Measurements from ENCODE around the gene NIBAN1. TPM values are rescaled to one million over a fixed set of nuclear protein-coding genes. Genes with fewer than 3 reads are reported as not detected.

Gene NIBAN1, protein sequence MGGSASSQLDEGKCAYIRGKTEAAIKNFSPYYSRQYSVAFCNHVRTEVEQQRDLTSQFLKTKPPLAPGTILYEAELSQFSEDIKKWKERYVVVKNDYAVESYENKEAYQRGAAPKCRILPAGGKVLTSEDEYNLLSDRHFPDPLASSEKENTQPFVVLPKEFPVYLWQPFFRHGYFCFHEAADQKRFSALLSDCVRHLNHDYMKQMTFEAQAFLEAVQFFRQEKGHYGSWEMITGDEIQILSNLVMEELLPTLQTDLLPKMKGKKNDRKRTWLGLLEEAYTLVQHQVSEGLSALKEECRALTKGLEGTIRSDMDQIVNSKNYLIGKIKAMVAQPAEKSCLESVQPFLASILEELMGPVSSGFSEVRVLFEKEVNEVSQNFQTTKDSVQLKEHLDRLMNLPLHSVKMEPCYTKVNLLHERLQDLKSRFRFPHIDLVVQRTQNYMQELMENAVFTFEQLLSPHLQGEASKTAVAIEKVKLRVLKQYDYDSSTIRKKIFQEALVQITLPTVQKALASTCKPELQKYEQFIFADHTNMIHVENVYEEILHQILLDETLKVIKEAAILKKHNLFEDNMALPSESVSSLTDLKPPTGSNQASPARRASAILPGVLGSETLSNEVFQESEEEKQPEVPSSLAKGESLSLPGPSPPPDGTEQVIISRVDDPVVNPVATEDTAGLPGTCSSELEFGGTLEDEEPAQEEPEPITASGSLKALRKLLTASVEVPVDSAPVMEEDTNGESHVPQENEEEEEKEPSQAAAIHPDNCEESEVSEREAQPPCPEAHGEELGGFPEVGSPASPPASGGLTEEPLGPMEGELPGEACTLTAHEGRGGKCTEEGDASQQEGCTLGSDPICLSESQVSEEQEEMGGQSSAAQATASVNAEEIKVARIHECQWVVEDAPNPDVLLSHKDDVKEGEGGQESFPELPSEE
- total RNA-seq (2021; fragmentation: NEBNext Ultra II Directional; extraction: Animal tissue kit (Norgen Biotek cat#: 25700)), result 13.7 and 15.2 TPM in 2 replicates
- polyA plus RNA-seq (2011; rRNA removed), result 4.2 and 5.7 TPM in 2 replicates
- 5.3 TPM for polyA plus RNA-seq (2011; cell fraction: cytosol; rRNA removed)
- polyA plus RNA-seq (2011; cell fraction: nucleus; rRNA removed), result 7.2 TPM
- 7.8 to 12.8 TPM (median 10.4 TPM) in 4 replicates for polyA plus RNA-seq (2012, experiment 1 of 2)
- polyA plus RNA-seq (2012, experiment 2 of 2), result 1.1 TPM
- polyA plus RNA-seq (2013, experiment 1 of 2), result 11.6 TPM
- polyA plus RNA-seq (2013, experiment 2 of 2), result 12.2 TPM
- polyA minus RNA-seq (2011; rRNA and poly(A)+ RNA removed), result 10.2 and 12.6 TPM in 2 replicates
- 7.8 TPM for polyA minus RNA-seq (2011; cell fraction: cytosol; rRNA and poly(A)+ RNA removed)
- 15.8 TPM for polyA minus RNA-seq (2011; cell fraction: nucleus; rRNA and poly(A)+ RNA removed)
- long read RNA-seq, experiment 1, partial matches to known transcripts, result 0 of 14 reads
- long read RNA-seq, experiment 1, other reads (novel, unspliced or antisense), result 14 of 14 reads
- long read RNA-seq, experiment 2, full-length matches to known transcripts, result 1 of 2 reads
- long read RNA-seq, experiment 2, partial matches to known transcripts, result 0 of 2 reads
- long read RNA-seq, experiment 2, other reads (novel, unspliced or antisense), result 1 of 2 reads

DNA sequence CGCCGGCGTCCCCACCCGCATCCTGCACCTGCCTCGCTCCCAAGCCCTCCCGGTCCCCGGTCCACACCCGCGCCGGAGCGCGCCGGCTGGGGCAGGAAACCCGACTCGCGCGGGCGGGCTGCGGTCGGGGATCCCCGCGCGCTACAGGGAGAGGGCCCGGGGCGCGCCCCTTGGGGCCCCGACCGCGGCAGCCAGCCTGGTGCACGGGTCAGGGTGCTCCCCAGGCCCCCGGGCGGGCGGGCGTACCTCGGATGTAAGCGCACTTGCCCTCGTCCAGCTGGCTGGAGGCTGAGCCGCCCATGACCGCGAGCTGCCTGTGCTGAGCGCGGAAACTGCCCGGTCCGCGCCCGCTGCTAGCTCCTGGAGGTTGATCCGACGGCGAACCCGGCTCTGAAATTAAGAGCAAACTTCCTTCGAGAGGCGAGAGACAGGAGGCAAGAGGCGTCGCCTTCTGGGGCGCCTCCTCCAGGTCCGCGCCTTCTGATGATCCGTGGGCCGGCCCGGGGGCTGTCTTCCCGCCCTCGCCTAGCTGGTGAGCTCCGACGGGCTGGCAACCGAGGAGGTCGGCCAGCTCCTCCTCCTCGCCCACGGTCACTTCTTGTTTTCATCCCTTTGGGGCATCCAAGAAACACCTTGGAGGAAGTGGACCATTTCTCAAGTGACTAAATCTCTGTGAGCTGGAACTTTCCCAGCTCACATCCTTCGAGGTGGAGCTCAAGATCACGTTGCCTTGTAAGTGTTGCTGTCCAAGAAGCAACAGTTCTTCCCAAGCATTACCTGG, at the start of gene NIBAN1:
TSS of gene NIBAN1 (minus strand) at position 453 of the 781 bp plus-strand sequence. CDS start at position 301, 152 bp downstream.
- Histone ChIP-seq H3K79me2 (ENCODE audit: control insufficient read depth in 1 of 2, insufficient read depth in 2 of 2, low read length in 2 of 2) (0 out of 4 replicates have a peak, but pooled peaks cover 0 to 7% of the 10 kb centered on the region in 2 experiments), H3K4me1 (replicated peaks in 1 of 4; ENCODE audit: control insufficient read depth in 3 of 4, insufficient read depth in 4 of 4, low read length in 3 of 4) (peaks cover 0 to 5% (median under 1%) of the 10 kb centered on the region in 4 experiments; a peak in 3 of 7 replicates), H3K79me1 (ENCODE audit: low read depth, low read length) (no peaks in the 10 kb centered on the region; the same call in 1 of the 2 replicates), H2AFZ (ENCODE audit: low read length) (peak within 1 kb of the TSS; percentile 91), H2AK5ac (ENCODE audit: low read depth, low read length) (no peak within 1 kb of the TSS), H3K23me2 (ENCODE audit: low read depth, low read length) (peaks cover 8% of the 10 kb centered on the region), H4K8ac (ENCODE audit: extremely low read depth, insufficient read depth, low read length) (peak within 1 kb of the TSS; percentile 95; the same call in 1 of the 2 replicates), H3K9ac (replicated peaks in 1 of 4; ENCODE audit: extremely low read depth in 1 of 4, low read depth in 3 of 4, low read length in 3 of 4) (peak within 1 kb of the TSS; percentile 58 to 90 (median 72)), H3K56ac (replicated peaks; ENCODE audit: insufficient read length, low read depth, low read length) (peak within 1 kb of the TSS; percentile 85), H2BK5ac (ENCODE audit: low read depth, low read length) (no peak within 1 kb of the TSS; the same call in 1 of the 2 replicates), H3K4ac (replicated peaks; ENCODE audit: insufficient read length, low read depth, low read length) (no peak within 1 kb of the TSS), H3K4me2 (ENCODE audit: insufficient read depth in 1 of 2, low read depth in 2 of 2, low read length in 2 of 2) (peak within 1 kb of the TSS; percentile 82 to 96), H2BK20ac (ENCODE audit: low read length) (0 out of 2 replicates have a peak within 1 kb of the TSS, but pooled peaks have one; percentile 5), H3K36me3 (ENCODE audit: control insufficient read depth in 2 of 4, insufficient read depth in 4 of 4, low read length in 3 of 4) (no peaks in the 10 kb centered on the region), H3K9me3 (ENCODE audit: insufficient read depth in 2 of 2, low read depth in 1 of 2, low read length in 1 of 2) (no peaks in the 10 kb centered on the region), H4K20me1 (replicated peaks in 1 of 2; ENCODE audit: control insufficient read depth in 1 of 2, insufficient read depth in 2 of 2, low read length in 2 of 2) (no peaks in the 10 kb centered on the region), H2BK15ac (ENCODE audit: low read length) (0 out of 2 replicates have a peak within 1 kb of the TSS, but pooled peaks have one; percentile 88), H3K18ac (ENCODE audit: extremely low read depth, low read length) (peak within 1 kb of the TSS; percentile 68; the same call in 1 of the 2 replicates), H2BK120ac (replicated peaks; ENCODE audit: low read depth, low read length) (no peak within 1 kb of the TSS), H3K27me3 (replicated peaks in 1 of 4; ENCODE audit: control insufficient read depth in 3 of 4, extremely low read depth in 1 of 4, insufficient read depth in 3 of 4, low read length in 3 of 4) (peaks cover 2 to 22% (median 14%) of the 10 kb centered on the region in 4 experiments), H3K23ac (ENCODE audit: insufficient read length) (no peak within 1 kb of the TSS), H2BK12ac (ENCODE audit: low read depth, low read length) (peak within 1 kb of the TSS; percentile 91), H4K5ac (ENCODE audit: insufficient read length, low read depth, low read length) (no peak within 1 kb of the TSS), H3K27ac (ENCODE audit: low read depth, low read length) (no peak within 1 kb of the TSS), H3K4me3 (ENCODE audit: extremely low read depth in 1 of 4, insufficient read depth in 2 of 4, low read depth in 3 of 4, low read length in 4 of 4) (peak within 1 kb of the TSS; percentile 62 to 91 (median 72)), H4K91ac (replicated peaks; ENCODE audit: insufficient read length, low read length) (peak within 1 kb of the TSS; percentile 79), H3K14ac (ENCODE audit: insufficient read length) (no peak within 1 kb of the TSS)
- FAIRE-seq (no peak), DNase-seq (ENCODE audit: low read depth in 1 of 2, low spot score in 2 of 2) (peak; percentile 23 to 85)
- ChIA-PET CTCF (ENCODE audit: partially characterized antibody) (interaction anchor here (0.6 to 5.8 kb wide), 8 partner anchors 8 to 196 kb away, joined by 3 to 29 read pairs (median 4); no protein-coding TSS in a partner anchor), POLR2A (ENCODE audit: partially characterized antibody) (interaction anchor here (0.6 to 3.9 kb wide), 18 partner anchors 8 to 980 kb away, joined by 3 to 23 read pairs (median 4); partner anchors contain the start of genes RNF2, SWT1 and TRMT1L)
- WGBS, 2 experiments (ENCODE audit: extremely low coverage in 1 of 2, insufficient coverage in 1 of 2, insufficient read length in 1 of 2, insufficient replicate concordance in 2 of 2, low coverage in 1 of 2, low lambda C conversion rate in 2 of 2, missing lambda C conversion rate in 1 of 2), result 7% methylated on average over 21 of the region's 70 CpGs; no CpG with 5 or more reads in 1 of the 2 experiments
- TF ChIP-seq RAD21 (IDR thresholded peaks at IDR 0.05 in 1 of 2, conservative IDR thresholded peaks at IDR 0.05 in 1 of 2; ENCODE audit: low read depth in 2 of 2, low read length in 2 of 2), result no peak
- TF ChIP-seq, protein P1, sequence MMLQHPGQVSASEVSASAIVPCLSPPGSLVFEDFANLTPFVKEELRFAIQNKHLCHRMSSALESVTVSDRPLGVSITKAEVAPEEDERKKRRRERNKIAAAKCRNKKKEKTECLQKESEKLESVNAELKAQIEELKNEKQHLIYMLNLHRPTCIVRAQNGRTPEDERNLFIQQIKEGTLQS (IDR thresholded peaks at IDR 0.05; ENCODE audit: insufficient read depth, low read depth, low read length), result 0 out of 2 replicates have a peak, but pooled peaks have one; percentile 31
